GM21786 (cell line): ENCODE measurements around the gene LAPTM5.
"Not testable (repeated sequence)": the region's sequence is repeated elsewhere in the genome, so short reads cannot be mapped to it uniquely, and the experiment has no call there.

Experiments
- ATAC-seq: cut with Tn5 transposase; IDR thresholded peaks from one replicate; pipeline ENCODE4 v1.9.1; 2021; ENCODE audit not compliant: unreplicated experiment

Gene LAPTM5

GRCh38 chr1:30773722-30774358 is 16.3 kb upstream of the LAPTM5 start:
- ATAC-seq, result no peak

- ATAC-seq, result no peak
Observed at GRCh38 chr1:30771005-30771404, 13.4 kb upstream of the LAPTM5 start.

GRCh38 chr1:30770150-30770549 is 12.6 kb upstream of the LAPTM5 start:
- no peak for ATAC-seq

GRCh38 chr1:30768830-30769718 is 11.5 kb upstream of the LAPTM5 start:
- ATAC-seq, result no peak

GRCh38 chr1:30768159-30768829 is 10.7 kb upstream of the LAPTM5 start:
- ATAC-seq, result no peak

GRCh38 chr1:30766948-30767347 is 9.4 kb upstream of the LAPTM5 start:
- not testable (repeated sequence) for ATAC-seq

- ATAC-seq, result no peak
Observed at GRCh38 chr1:30765556-30766434, 8.2 kb upstream of the LAPTM5 start.

GRCh38 chr1:30764939-30765555 is 7.5 kb upstream of the LAPTM5 start:
- ATAC-seq, result peak; percentile 57

GRCh38 chr1:30764396-30764795 is 6.8 kb upstream of the LAPTM5 start:
- ATAC-seq, result no peak

GRCh38 chr1:30763651-30764248 is 6.2 kb upstream of the LAPTM5 start:
- ATAC-seq, result no peak

GRCh38 chr1:30762930-30763650 is 5.5 kb upstream of the LAPTM5 start:
- no peak for ATAC-seq

- ATAC-seq, result no peak
Observed at GRCh38 chr1:30762152-30762929, 4.8 kb upstream of the LAPTM5 start.

- no peak for ATAC-seq
Observed at GRCh38 chr1:30761381-30762151, 4.0 kb upstream of the LAPTM5 start.

- ATAC-seq, result no peak
Observed at GRCh38 chr1:30760596-30761324, 3.2 kb upstream of the LAPTM5 start.

- ATAC-seq, result no peak
Observed at GRCh38 chr1:30759718-30760281, 2.2 kb upstream of the LAPTM5 start.

GRCh38 chr1:30758785-30759380 is 1.3 kb upstream of the LAPTM5 start:
- ATAC-seq, result no peak
